ENCODE data around the gene NAT8L.

Gene NAT8L

GRCh38 chr4:2072971-2073807, 14.1 kb downstream of the NAT8L start:
- H3K4me3 ChIP-seq (ENCODE audit: control insufficient read depth, low read depth, low read length): no peak overlapping the region
- DNase-seq (ENCODE audit: low read depth): no peak
- no peak for TF ChIP-seq CTCF (conservative IDR thresholded peaks at IDR 0.05; ENCODE audit: control insufficient read depth, insufficient read depth, low read depth, low read length)

GRCh38 chr4:2073808-2074481, 14.8 kb downstream of the NAT8L start:
- no peak overlapping the region for H3K4me3 ChIP-seq (ENCODE audit: control insufficient read depth, low read depth, low read length)
- TF ChIP-seq CTCF (conservative IDR thresholded peaks at IDR 0.05; ENCODE audit: control insufficient read depth, insufficient read depth, low read depth, low read length): no peak
- DNase-seq (ENCODE audit: low read depth): no peak

- DNase-seq (ENCODE audit: low read depth): no peak
- TF ChIP-seq CTCF (conservative IDR thresholded peaks at IDR 0.05; ENCODE audit: control insufficient read depth, insufficient read depth, low read depth, low read length): no peak
- H3K4me3 ChIP-seq (ENCODE audit: control insufficient read depth, low read depth, low read length): no peak overlapping the region
Observed at GRCh38 chr4:2074588-2074987, 15.5 kb downstream of the NAT8L start.

- H3K4me3 ChIP-seq (ENCODE audit: control insufficient read depth, low read depth, low read length): no peak overlapping the region
- TF ChIP-seq CTCF (conservative IDR thresholded peaks at IDR 0.05; ENCODE audit: control insufficient read depth, insufficient read depth, low read depth, low read length): no peak
- DNase-seq (ENCODE audit: low read depth): no peak
Observed at GRCh38 chr4:2075171-2075986, 16.3 kb downstream of the NAT8L start.

GRCh38 chr4:2075987-2076907, 17.1 kb downstream of the NAT8L start:
- no peak for DNase-seq (ENCODE audit: low read depth)
- no peak overlapping the region for H3K4me3 ChIP-seq (ENCODE audit: control insufficient read depth, low read depth, low read length)
- no peak for TF ChIP-seq CTCF (conservative IDR thresholded peaks at IDR 0.05; ENCODE audit: control insufficient read depth, insufficient read depth, low read depth, low read length)
